Activated CD4-positive, CD25-positive, alpha-beta regulatory T cell (primary cell): ENCODE data around the gene B4GALNT1.
"Not testable (repeated sequence)": the region's sequence is repeated elsewhere in the genome, so short reads cannot be mapped to it uniquely, and the experiment has no call there.

ENCODE experiments used
- DNase-seq, 4 experiments: peaks; one replicate each; lab custom pipeline; 2025; lab: John Stamatoyannopoulos, UW

B4GALNT1 gene

GRCh38 chr12:57609101-57609780, 23.8 kb downstream of the B4GALNT1 start:
- no peak for DNase-seq

- no peak for DNase-seq
These were observed 24.9 kb downstream of the B4GALNT1 start for GRCh38 chr12:57607958-57608663.

- DNase-seq, result no peak
These were observed 26.2 kb downstream of the B4GALNT1 start for GRCh38 chr12:57606821-57607220.

- no peak for DNase-seq
These were observed 26.6 kb downstream of the B4GALNT1 start for GRCh38 chr12:57606399-57606798.

GRCh38 chr12:57605811-57606311, 27.1 kb downstream of the B4GALNT1 start:
- no peak for DNase-seq

GRCh38 chr12:57604992-57605810, 27.8 kb downstream of the B4GALNT1 start:
- DNase-seq, result no peak

GRCh38 chr12:57604454-57604991, 28.5 kb downstream of the B4GALNT1 start, which contains the start of gene DTX3:
Gene DTX3 (plus strand): TSS chr12:57604824. CDS start chr12:57606518, 1,694 bp downstream.
- DNase-seq, result no peak

GRCh38 chr12:57603815-57604453, 29.1 kb downstream of the B4GALNT1 start:
- no peak for DNase-seq

GRCh38 chr12:57603324-57603723, 29.7 kb downstream of the B4GALNT1 start:
- DNase-seq, result no peak

GRCh38 chr12:57602544-57602943, 30.5 kb downstream of the B4GALNT1 start:
- DNase-seq, result no peak

- no peak for DNase-seq
These were observed 32.6 kb downstream of the B4GALNT1 start for GRCh38 chr12:57600395-57600794.

GRCh38 chr12:57593187-57593586, 39.8 kb downstream of the B4GALNT1 start:
- no peak for DNase-seq

GRCh38 chr12:57592551-57593165, 40.3 kb downstream of the B4GALNT1 start:
- DNase-seq, result no peak

GRCh38 chr12:57591782-57592325, 41.1 kb downstream of the B4GALNT1 start:
- no peak for DNase-seq

- DNase-seq, result peak; percentile 47 to 68 (median 51)
These were observed 41.9 kb downstream of the B4GALNT1 start, which contains the start of gene PIP4K2C for GRCh38 chr12:57590864-57591781. Gene PIP4K2C (plus strand): TSS chr12:57591192. CDS start chr12:57591290, 98 bp downstream.

- no peak for DNase-seq
These were observed 42.5 kb downstream of the B4GALNT1 start for GRCh38 chr12:57590479-57590863.

- not testable (repeated sequence) for DNase-seq
These were observed 43.9 kb downstream of the B4GALNT1 start for GRCh38 chr12:57588951-57589610.

GRCh38 chr12:57586832-57587429, 46.1 kb downstream of the B4GALNT1 start:
- no peak for DNase-seq

GRCh38 chr12:57586128-57586527, 46.9 kb downstream of the B4GALNT1 start:
- DNase-seq, result no peak
